ENCODE data around the gene HAS3.

- TF ChIP-seq CTCF (IDR thresholded peaks at IDR 0.05): peak in 2 of 4 donors; percentile 27
- TF ChIP-seq POLR2A (IDR thresholded peaks at IDR 0.05): peak; percentile 62
These were observed at the start of gene HAS3 for GRCh38 chr16:69105501-69106361.
